ENCODE data around the gene FAM107A.
"Not testable (repeated sequence)": the region's sequence is repeated elsewhere in the genome, so short reads cannot be mapped to it uniquely, and the experiment has no call there.

FAM107A gene

GRCh38 chr3:58531956-58532355 lies 45.2 kb downstream of the FAM107A start:
- peak; percentile 22 for DNase-seq (ENCODE audit: extremely low spot score)
- no peak for TF ChIP-seq CTCF (IDR thresholded peaks at IDR 0.05; ENCODE audit: control extremely low read depth, extremely low read depth, low read depth, missing control alignments)
- ChIA-PET POLR2A (no interaction called here), CTCF (interaction anchor here (0.7 to 8.8 kb wide), 13 partner anchors 16 to 344 kb away, joined by 3 to 95 read pairs (median 3); partner anchors contain the start of genes HTD2 and RPP14)

DNA sequence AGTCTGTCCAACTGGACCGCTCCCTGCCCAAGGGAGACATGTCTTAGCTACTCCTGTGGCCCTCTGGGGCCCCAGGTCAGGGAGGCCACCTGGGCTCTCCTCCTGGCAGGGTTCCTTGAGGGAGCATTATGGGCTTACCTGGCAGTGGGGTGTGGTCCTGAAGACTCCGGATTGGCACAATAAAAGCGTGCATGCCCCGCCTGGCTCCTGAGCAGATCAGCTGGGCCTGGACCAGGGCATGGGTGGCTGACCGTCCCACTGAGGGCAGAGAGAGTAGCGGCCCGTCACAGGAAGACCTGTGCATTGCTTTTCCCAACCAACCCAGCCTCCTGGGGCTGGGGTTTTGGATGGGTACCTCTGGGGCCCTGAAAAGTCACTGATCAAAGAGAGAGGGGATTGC lies 45.6 kb downstream of the FAM107A start:
- no peak for TF ChIP-seq CTCF (IDR thresholded peaks at IDR 0.05; ENCODE audit: control extremely low read depth, extremely low read depth, low read depth, missing control alignments)
- ChIA-PET CTCF (interaction anchor here (0.8 to 8.8 kb wide), 14 partner anchors 9 to 344 kb away, joined by 3 to 95 read pairs (median 3); partner anchors contain the start of genes HTD2, KCTD6 and RPP14), POLR2A (no interaction called here)

GRCh38 chr3:58530354-58530865 lies 46.8 kb downstream of the FAM107A start:
- ChIA-PET POLR2A (no interaction called here), CTCF (interaction anchor here (1.0 to 8.8 kb wide), 4 partner anchors 8 to 223 kb away, joined by 3 to 95 read pairs (median 9); partner anchors contain the start of genes HTD2, KCTD6 and RPP14)

More for the DNA sequence above, 45.6 kb downstream of the FAM107A start:
- no peak for DNase-seq (ENCODE audit: extremely low spot score)

GRCh38 chr3:58529516-58530353 lies 47.5 kb downstream of the FAM107A start:
- DNase-seq (ENCODE audit: extremely low spot score) = peak; percentile 34
- ChIA-PET POLR2A (no interaction called here), CTCF (interaction anchor here (0.7 to 8.8 kb wide), 5 partner anchors 9 to 230 kb away, joined by 3 to 95 read pairs (median 3); partner anchors contain the start of genes HTD2, KCTD6 and RPP14)
- TF ChIP-seq CTCF (IDR thresholded peaks at IDR 0.05; ENCODE audit: control extremely low read depth, extremely low read depth, low read depth, missing control alignments) = peak; percentile 52

More at GRCh38 chr3:58530354-58530865, 46.8 kb downstream of the FAM107A start:
- no peak for TF ChIP-seq CTCF (IDR thresholded peaks at IDR 0.05; ENCODE audit: control extremely low read depth, extremely low read depth, low read depth, missing control alignments)
- peak; percentile 16 for DNase-seq (ENCODE audit: extremely low spot score)

GRCh38 chr3:58528629-58529028 lies 48.6 kb downstream of the FAM107A start:
- CTCF ChIA-PET = interaction anchor here (0.9 to 8.8 kb wide), 8 partner anchors 9 to 352 kb away, joined by 3 to 95 read pairs (median 4); partner anchors contain the start of genes HTD2 and RPP14

GRCh38 chr3:58527440-58527839 lies 49.8 kb downstream of the FAM107A start:
- POLR2A ChIA-PET; DNase-seq (ENCODE audit: extremely low spot score): not testable (repeated sequence)
- CTCF ChIA-PET = interaction anchor here (1.2 to 2.0 kb wide), 4 partner anchors 112 to 350 kb away, joined by 3 to 10 read pairs (median 4); partner anchors contain the start of genes HTD2 and RPP14

More at GRCh38 chr3:58528629-58529028, 48.6 kb downstream of the FAM107A start:
- DNase-seq (ENCODE audit: extremely low spot score) = no peak
- no peak for TF ChIP-seq CTCF (IDR thresholded peaks at IDR 0.05; ENCODE audit: control extremely low read depth, extremely low read depth, low read depth, missing control alignments)
- POLR2A ChIA-PET = no interaction called here
